AG10803 (cell line): ENCODE data around the gene TRIP4.
A peak's percentile ranks its signal among the peaks of the same experiment; 100 is the strongest.
"Not testable (repeated sequence)": the region's sequence is repeated elsewhere in the genome, so short reads cannot be mapped to it uniquely, and the experiment has no call there.

ENCODE experiments used
- DNase-seq: peaks from one replicate; pipeline ENCODE4 v3.0.0; 2010; ENCODE audit warnings: low read depth
- H3K4me3 ChIP-seq: 2 replicates; pipeline ENCODE4 v1.5.1; 2011; ENCODE audit warnings: mild to moderate bottlenecking, low read length, control low read depth
- CTCF ChIP-seq: conservative IDR thresholded peaks from 2 replicates; pipeline ENCODE4 v1.5.1; 2011; ENCODE audit warnings: mild to moderate bottlenecking, low read length, control low read depth, inconsistent platforms

Gene TRIP4

GRCh38 chr15:64387562-64388168 is at the start of gene TRIP4:
Gene TRIP4, plus strand, starts transcription at chr15:64387836. Its CDS starts 28 bp downstream, at chr15:64387864.
- peak within 1 kb of the TSS; percentile 97 for H3K4me3 ChIP-seq
- TF ChIP-seq CTCF = no peak; the same call in 1 of the 2 replicates
- peak; percentile 98 for DNase-seq

- TF ChIP-seq CTCF = no peak
- no peak for DNase-seq
- no peak overlapping the region for H3K4me3 ChIP-seq
Observed at GRCh38 chr15:64340355-64340754, 47.3 kb upstream of the TRIP4 start.

- TF ChIP-seq CTCF = no peak
- no peak overlapping the region for H3K4me3 ChIP-seq
- DNase-seq = no peak
Observed at GRCh38 chr15:64341961-64342360, 45.7 kb upstream of the TRIP4 start.

- H3K4me3 ChIP-seq = no peak overlapping the region
- no peak for TF ChIP-seq CTCF
- DNase-seq = peak; percentile 65
Observed at GRCh38 chr15:64343222-64343621, 44.4 kb upstream of the TRIP4 start.

GRCh38 chr15:64343841-64344240 is 43.8 kb upstream of the TRIP4 start:
- H3K4me3 ChIP-seq = no peak overlapping the region
- TF ChIP-seq CTCF = no peak

GRCh38 chr15:64344651-64345294 is 42.9 kb upstream of the TRIP4 start:
- TF ChIP-seq CTCF = no peak
- DNase-seq = peak; percentile 66
- no peak overlapping the region for H3K4me3 ChIP-seq

More at GRCh38 chr15:64343841-64344240, 43.8 kb upstream of the TRIP4 start:
- DNase-seq = peak; percentile 43

GRCh38 chr15:64346242-64346641 is 41.4 kb upstream of the TRIP4 start:
- not testable (repeated sequence) for H3K4me3 ChIP-seq, DNase-seq
